ENCODE results near the gene ACTRT2.

ACTRT2 gene

GRCh38 chr1:3033040-3033789 is 11.9 kb downstream of the ACTRT2 start:
- DNase-seq, result no peak

GRCh38 chr1:3033790-3034090 is 12.5 kb downstream of the ACTRT2 start:
- no peak for DNase-seq

- DNase-seq, result no peak
Observed at GRCh38 chr1:3034162-3034561, 12.9 kb downstream of the ACTRT2 start.

- DNase-seq, result no peak
Observed at GRCh38 chr1:3034728-3035562, 13.7 kb downstream of the ACTRT2 start.

- no peak for DNase-seq
Observed at GRCh38 chr1:3035563-3036446, 14.5 kb downstream of the ACTRT2 start.

GRCh38 chr1:3036447-3037280 is 15.4 kb downstream of the ACTRT2 start:
- DNase-seq, result no peak

GRCh38 chr1:3037281-3038040 is 16.2 kb downstream of the ACTRT2 start:
- DNase-seq, result no peak

GRCh38 chr1:3038113-3038551 is 16.9 kb downstream of the ACTRT2 start:
- DNase-seq, result no peak

GRCh38 chr1:3038571-3039181 is 17.4 kb downstream of the ACTRT2 start:
- DNase-seq, result no peak

GRCh38 chr1:3040004-3040403 is 18.7 kb downstream of the ACTRT2 start:
- DNase-seq, result no peak

GRCh38 chr1:3042481-3042880 is 21.2 kb downstream of the ACTRT2 start:
- no peak for DNase-seq

- DNase-seq, result no peak
Observed at GRCh38 chr1:3049164-3049563, 27.9 kb downstream of the ACTRT2 start.

- no peak for DNase-seq
Observed at GRCh38 chr1:3049905-3050304, 28.6 kb downstream of the ACTRT2 start.

- DNase-seq, result no peak
Observed at GRCh38 chr1:3050603-3051002, 29.3 kb downstream of the ACTRT2 start.

- DNase-seq, result no peak
Observed at GRCh38 chr1:3051270-3052268, 30.3 kb downstream of the ACTRT2 start.

- DNase-seq, result no peak
Observed at GRCh38 chr1:3052501-3052900, 31.2 kb downstream of the ACTRT2 start.

GRCh38 chr1:3053366-3053980 is 32.2 kb downstream of the ACTRT2 start:
- DNase-seq, result no peak

- DNase-seq, result no peak
Observed at GRCh38 chr1:3053986-3054385, 32.7 kb downstream of the ACTRT2 start.

GRCh38 chr1:3054474-3054873 is 33.2 kb downstream of the ACTRT2 start:
- no peak for DNase-seq
